ENCODE measurements around the gene SCGB1A1.

The SCGB1A1 gene

DNA sequence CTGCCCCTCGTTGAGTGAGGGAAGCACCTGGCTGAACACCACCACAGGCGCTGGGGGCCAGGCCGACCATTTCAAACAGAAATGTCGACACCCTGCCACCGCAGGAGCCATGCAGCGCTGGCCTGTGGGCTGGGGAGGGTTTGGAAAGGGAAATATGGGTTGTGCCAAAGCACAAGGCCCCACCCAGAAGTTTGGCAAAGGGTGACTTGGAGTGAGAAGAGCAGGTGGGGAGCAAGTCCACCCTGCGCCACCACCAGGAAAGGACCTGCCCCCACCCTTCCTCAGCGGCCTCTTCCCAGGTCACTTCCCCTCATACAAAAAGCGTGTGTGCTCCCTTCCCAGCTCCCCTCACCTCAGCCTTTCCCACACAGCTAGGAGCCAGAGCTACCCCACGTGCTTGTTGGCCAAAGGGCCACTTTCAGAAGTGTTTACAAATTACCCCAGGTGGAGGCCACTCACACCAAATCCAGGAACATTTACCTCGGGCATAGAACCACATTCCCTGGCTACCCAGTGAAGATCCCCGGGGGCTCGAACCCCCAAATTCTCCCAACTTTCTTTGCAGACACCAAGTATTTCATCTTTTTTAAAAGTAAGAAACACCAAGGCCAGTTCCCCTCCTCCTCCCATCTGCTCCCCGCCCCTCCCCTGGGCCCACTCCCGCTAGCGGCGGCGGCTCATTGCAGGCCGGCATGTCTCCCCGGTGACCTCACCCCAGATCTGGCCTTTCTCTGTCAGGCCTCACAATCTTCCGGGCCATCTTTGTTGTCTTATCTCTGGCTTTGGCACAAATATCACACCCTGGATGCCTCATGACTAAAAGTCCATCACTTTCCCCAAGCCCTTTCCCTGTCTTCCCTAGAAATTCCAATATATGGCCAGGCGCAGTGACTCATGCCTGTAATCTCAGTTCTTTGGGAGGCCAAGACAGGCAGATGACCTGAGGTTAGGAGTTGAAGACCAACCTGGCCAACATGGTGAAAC, 20.5 kb upstream of the SCGB1A1 start:
- no peak for DNase-seq

GRCh38 chr11:62399172-62399877, 19.5 kb upstream of the SCGB1A1 start:
- DNase-seq = no peak

- no peak for DNase-seq
Observed at GRCh38 chr11:62399878-62400266, 19.0 kb upstream of the SCGB1A1 start.

DNA sequence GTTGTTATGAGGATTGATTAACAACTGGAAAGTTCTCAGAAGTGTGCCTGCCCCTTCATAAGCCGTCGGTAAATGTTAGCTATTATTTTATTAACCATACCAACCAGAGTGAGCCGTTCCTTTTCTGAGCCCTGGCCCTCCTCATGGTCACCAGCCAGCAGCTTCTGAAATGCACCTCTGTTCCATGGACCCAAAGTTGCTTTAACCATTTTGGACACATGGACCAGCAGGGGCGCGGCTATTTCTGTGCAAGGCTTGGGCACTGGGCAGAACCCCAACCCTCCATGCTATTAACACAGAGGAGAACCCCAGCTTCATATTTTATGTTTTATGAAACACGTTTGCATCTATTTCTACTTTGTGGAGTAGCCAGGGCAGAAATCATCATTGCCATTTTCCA, 18.6 kb upstream of the SCGB1A1 start:
- DNase-seq = no peak

DNA sequence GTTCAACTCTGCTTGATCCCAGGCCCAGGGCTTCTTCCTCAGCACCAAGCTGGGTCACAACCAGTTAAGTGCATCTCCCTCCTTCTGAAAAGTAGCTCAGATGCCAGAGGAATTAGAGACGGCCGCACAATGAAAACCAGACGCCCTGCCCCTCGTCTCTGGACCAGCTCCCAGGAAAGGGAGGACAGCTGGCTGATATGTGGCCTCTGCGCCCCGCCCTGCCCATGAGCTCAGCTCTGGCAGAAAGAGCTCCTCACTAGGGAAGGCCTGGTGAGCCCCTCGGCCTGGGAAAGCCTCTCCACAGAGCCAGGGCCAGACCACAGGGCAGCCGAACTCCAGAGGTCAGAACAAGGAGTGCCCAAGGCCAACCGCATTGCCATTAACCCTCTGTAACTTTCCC, 18.1 kb upstream of the SCGB1A1 start:
- no peak for DNase-seq

DNA sequence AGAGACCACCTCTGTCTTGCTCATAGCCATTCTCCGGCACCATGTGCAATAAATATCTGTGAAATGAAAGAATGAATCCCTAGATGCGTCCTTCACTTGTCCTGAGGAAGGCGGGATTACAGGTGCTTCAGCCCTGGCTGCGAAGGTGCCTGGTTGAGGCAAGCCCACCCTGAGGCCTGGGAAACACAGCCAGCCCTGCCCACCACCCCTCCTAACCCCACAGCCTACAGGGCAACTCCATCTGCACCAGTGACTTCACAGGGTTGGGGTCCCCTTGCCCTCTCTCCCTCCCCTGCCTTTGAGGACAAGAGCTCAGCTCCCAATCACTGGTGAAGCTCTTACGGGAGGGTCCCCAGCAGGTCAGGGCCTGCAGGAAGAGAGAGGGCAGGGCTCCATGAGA, 17.5 kb upstream of the SCGB1A1 start:
- no peak for DNase-seq

DNA sequence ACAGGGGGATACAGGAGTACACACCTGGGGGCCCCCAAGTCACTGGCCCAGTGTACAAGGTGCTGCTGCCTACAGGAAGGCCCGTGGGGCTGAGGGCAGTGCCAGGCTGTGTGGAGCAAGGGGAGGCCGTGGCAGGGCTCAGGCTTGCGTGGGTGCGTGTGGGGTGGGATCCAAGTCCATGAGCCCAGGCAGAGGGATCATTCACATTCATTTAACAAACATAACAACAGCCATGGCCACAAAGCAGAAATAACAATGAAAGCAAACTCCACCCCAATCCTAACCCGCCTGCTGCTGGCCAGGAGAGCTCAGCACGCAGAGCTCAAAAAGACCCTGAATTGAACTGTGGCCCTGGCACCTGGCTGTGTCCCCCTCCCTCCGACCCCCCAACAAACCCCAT, 17.0 kb upstream of the SCGB1A1 start:
- DNase-seq = no peak

DNA sequence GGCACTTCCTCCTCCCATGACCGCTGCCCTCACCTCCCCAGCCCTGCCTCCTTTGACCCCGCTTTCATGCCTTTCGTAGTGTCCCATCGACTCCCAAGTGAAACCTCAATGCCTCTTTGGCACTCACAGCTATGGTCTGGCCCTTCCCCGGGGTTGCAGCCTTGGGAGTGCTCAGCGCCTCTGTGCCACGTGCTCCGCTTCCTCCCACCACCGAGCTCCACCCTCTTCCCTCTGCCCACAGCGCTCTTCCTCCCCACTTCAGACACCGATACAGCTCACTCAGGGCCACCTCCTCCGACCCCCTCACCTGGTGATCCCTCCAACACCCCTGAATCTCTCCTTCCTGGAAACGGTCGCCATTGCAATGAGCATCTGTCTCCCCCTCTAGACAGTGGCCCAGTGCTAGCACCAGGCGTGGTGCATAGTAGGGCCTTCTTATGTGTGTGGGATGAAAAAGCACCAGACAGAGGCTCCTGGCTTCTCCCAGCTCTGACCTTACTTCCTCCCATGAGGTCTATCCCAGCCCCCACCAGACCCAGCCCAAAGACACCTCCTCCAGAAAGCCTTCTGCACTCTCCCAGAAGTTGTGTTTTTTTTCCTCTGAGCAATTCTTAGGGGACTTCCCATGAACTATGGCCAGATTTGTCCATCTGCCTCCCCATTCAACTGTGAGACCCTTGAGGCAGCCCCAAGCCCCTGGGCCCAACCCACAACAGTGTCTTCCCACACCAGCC, 16.4 kb upstream of the SCGB1A1 start:
- peak; percentile 49 to 52 for DNase-seq

- no peak for DNase-seq
Observed at GRCh38 chr11:62402960-62403730, 15.7 kb upstream of the SCGB1A1 start.

- no peak for DNase-seq
Observed at GRCh38 chr11:62404435-62404834, 14.4 kb upstream of the SCGB1A1 start.

GRCh38 chr11:62404901-62405300, 13.9 kb upstream of the SCGB1A1 start:
- DNase-seq = no peak

- no peak for DNase-seq
Observed at GRCh38 chr11:62406034-62406433, 12.8 kb upstream of the SCGB1A1 start.

DNA sequence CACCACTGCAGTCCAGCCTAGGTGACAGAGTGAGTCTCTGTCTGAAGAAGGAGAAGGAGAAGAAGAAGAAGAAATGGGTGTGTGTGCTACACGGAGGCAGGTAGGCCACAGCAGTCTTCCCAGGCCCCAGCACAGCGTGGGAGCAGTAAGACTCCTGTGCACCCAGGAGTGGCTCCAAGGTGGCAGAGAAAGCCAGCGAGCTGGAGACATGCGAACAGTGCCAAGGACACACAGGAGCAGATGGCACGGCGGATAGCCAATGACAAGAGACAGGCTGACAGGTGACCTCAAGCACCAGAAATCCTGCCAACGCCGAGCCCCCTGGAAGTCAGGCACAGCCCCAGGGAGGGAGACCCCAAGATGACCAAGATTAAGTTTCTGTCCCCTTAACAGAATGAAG, 9.0 kb upstream of the SCGB1A1 start:
- DNase-seq = no peak

GRCh38 chr11:62410972-62411371, 7.9 kb upstream of the SCGB1A1 start:
- DNase-seq = no peak

GRCh38 chr11:62411524-62411923, 7.3 kb upstream of the SCGB1A1 start:
- no peak for DNase-seq

- no peak for DNase-seq
Observed at GRCh38 chr11:62413060-62413696, 5.7 kb upstream of the SCGB1A1 start.

DNA sequence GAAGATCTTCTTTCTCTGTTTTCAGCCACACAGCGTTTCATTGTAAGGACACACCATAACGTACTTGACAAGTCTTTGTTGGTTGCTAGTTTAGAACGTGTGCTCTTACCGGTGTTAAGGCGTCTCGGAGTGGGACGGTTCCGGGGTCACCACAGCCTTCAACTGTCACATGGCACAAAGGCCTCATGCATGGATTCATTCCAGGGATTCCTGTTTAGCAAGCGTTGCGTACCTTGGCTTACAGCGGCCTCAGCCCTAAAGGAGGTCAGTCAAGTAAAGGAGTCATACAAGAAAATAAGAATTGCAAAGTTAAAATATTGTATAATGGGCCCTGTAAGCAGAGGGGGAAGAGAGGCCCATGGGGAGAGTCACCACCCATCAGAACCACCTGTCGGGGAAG, 2.2 kb upstream of the SCGB1A1 start:
- DNase-seq = no peak

DNA sequence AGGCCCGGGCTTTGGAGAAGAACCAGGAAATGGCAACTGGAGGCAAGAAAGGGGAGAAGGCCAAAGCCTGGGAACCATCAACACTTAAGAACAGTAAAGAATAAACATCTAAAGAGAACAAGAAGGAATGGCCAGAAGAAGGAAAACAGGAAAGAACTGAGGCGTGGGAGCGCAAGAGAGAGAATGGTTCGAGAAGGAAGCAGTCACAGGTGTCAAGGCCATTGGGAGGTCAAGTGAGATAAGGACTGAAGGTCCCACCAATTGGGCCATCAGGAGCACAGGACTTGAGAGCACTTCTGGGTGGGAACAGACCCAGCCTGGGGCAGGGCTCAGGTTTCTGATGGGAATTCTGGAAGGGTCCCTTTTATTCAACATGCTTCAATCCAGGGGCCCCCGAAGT, 697 bp upstream of the SCGB1A1 start:
- no peak for DNase-seq

DNA sequence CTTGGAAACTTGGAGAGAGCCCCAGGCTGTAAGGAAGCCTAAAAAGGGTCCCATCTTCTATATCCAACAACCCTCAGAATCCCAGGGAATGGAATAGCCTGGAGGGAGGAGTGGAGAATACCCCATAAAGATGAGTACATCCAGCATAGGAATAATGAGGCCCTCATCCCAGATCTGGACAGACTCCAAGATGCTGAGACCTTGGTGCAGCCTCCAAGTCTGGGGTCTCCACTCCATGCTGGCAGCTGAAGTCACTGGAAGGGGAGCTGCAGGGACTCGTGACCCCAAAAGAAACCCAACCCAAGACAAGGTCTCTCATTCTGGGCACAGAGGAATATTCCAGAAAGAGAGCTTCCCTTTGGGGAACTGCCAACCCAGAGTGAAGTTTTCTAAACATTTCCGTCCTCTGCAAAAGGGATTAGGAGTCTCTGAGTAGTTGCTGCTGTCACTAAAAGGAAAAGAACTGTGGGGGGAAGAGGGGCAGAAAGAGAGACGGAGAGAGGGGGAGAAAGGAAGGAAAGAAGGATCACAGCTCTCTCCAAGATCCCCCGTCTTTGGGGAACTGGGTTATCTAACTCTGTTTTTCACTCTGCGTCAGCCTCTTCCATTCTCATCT, 589 bp downstream of the SCGB1A1 start:
- no peak for DNase-seq

DNA sequence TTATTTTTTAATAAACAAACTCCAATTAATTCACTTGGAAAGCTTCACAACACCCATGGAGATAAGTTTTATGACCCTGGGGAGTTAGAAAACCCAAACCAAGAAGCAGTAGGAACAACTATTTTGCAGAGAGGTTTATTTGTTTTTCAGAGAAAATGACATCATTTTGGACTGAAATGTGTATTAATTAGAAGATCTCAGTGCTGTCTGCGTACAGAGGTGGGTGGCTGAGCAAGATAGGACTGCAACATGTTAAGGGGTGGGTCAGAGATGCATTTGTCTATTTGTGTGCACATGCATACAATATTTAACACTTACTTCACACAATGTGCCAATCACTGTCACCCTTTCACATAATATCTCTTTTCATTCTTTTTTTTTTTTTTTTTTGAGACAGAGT, 1.1 kb downstream of the SCGB1A1 start:
- DNase-seq = no peak

DNA sequence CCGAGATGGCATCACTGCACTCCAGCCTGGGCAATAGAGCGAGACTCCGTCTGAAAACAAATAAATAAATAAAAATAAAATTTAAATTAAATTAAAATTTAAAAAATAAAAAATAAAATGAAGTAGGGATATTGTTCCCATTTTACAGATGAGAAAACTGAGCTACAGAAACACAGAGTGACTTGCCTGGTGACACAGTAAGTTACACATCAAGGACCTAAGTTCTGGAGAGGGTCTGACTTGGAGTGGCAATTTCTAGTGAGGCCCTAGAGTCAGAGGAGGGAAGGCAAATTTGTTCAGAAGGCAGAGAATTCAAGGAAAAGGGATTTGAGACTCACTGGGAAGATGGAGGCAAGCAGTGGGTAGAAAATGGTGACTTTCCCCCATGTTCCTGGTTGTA, 2.0 kb downstream of the SCGB1A1 start:
- DNase-seq = no peak

DNA sequence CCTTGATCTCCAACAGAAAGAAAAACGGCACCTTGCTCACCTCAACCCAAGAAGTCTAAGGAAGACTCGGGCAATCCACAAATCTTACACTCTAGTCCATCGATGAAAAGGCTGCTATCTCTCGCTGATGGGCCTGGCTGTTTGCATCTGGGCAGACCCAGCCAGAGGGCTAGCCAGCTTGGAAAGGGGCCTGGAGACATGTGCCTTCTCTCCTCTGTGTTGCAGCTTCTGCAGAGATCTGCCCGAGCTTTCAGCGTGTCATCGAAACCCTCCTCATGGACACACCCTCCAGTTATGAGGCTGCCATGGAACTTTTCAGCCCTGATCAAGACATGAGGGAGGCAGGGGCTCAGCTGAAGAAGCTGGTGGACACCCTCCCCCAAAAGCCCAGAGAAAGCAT, 3.2 kb downstream of the SCGB1A1 start:
- DNase-seq = no peak

Data from activated CD4-positive, alpha-beta T cell treated with anti-CD3 and anti-CD28 coated beads, Interleukin-2, amount 50 U/mL, for 4 hours (primary cell).